HCT116 (cell line): Measurements from ENCODE around the gene ASB6. TPM values are rescaled to one million over a fixed set of nuclear protein-coding genes. Genes with fewer than 3 reads are reported as not detected.

Experiments used
- ATAC-seq: fragments of 200-7000 bp; cut with Tn5 transposase; 2 replicates; pipeline ENCODE4 v1.9.1; 2020; ENCODE audit warnings: mild to moderate bottlenecking, moderate library complexity
- BruUV-seq: library from RNA; stranded (reverse); fragments of 400-500 nt; replicated peaks from 2 replicates; lab custom pipeline; 2021; lab: Mats Ljungman, UMichigan
- CTCF ChIA-PET: fragments of 300-600 bp; sonication (Branson Sonifier 250); formaldehyde crosslinking; loops from one replicate; lab custom pipeline; 2021; ENCODE audit warnings: antibody characterized with exemption; lab: Charles Lee
- POLR2A ChIA-PET: fragments of 300-600, 350-600 bp; sonication (Branson Sonifier 250); formaldehyde crosslinking; loops from one replicate; lab custom pipeline; 2021; ENCODE audit warnings: antibody characterized with exemption; lab: Charles Lee
- RAD21 ChIA-PET, 2 experiments: fragments of 300-600 bp; sonication (Branson Sonifier 250); formaldehyde crosslinking; loops; one replicate each; lab custom pipeline; 2023; ENCODE audit warnings: low total read pairs in 2 of 2; ENCODE audit not compliant: uncharacterized antibody in 2 of 2, unreplicated experiment in 2 of 2, low non-redundant PET in 1 of 2; lab: Charles Lee
- DNase-seq: peaks from one replicate; pipeline ENCODE4 v3.0.0-alpha.2; 2010; ENCODE audit warnings: low read depth, low spot score
- H2AFZ ChIP-seq: fragments of 200-600 bp; shearing (Covaris generic), sonication (generic); 2 replicates; pipeline ENCODE4 v1.6.1; 2017; ENCODE audit warnings: low read depth, mixed run types, mixed read lengths, antibody characterized with exemption, low read length; ENCODE audit not compliant: poor library complexity, severe bottlenecking
- H3K27ac ChIP-seq: 2 replicates; pipeline ENCODE4 v1.5.1; 2012; ENCODE audit warnings: low read depth, low read length
- H3K27me3 ChIP-seq: fragments of 200-600 bp; sonication (generic); 2 replicates; pipeline ENCODE4 v1.6.1; 2016; ENCODE audit warnings: mixed run types, low read length, mixed read lengths; ENCODE audit not compliant: insufficient read depth
- H3K36me3 ChIP-seq, 2 experiments: fragments of 200-500 bp in 1 of 2; fragments of 200-600 bp in 1 of 2; sonication (Bioruptor generic) in 1 of 2; sonication (generic) in 1 of 2; 2 replicates each; pipeline versions ENCODE4 v1.5.1 to v1.6.1; 2014 to 2016; ENCODE audit warnings: low read length in 2 of 2, inconsistent platforms in 1 of 2, mixed read lengths in 1 of 2, mixed run types in 1 of 2; ENCODE audit not compliant: insufficient read depth in 2 of 2, control insufficient read depth in 1 of 2
- H3K4me1 ChIP-seq, 2 experiments: fragments of 200-600 bp in 1 of 2; sonication (generic) in 1 of 2; 2 replicates each; pipeline versions ENCODE4 v1.5.1 to v1.6.1; 2012 to 2017; ENCODE audit warnings: low read length in 2 of 2, inconsistent platforms in 1 of 2, mild to moderate bottlenecking in 1 of 2, mixed read lengths in 1 of 2, mixed run types in 1 of 2, moderate library complexity in 1 of 2; ENCODE audit not compliant: insufficient read depth in 2 of 2, control insufficient read depth in 1 of 2
- H3K4me2 ChIP-seq: fragments of 200-600 bp; sonication (generic); 2 replicates; pipeline ENCODE4 v1.6.1; 2017; ENCODE audit warnings: mixed run types, low read length, mixed read lengths
- H3K4me3 ChIP-seq, 2 experiments: fragments of 200-600 bp in 1 of 2; sonication (generic) in 1 of 2; replicated peaks in 1 of 2; 2 replicates each; pipeline ENCODE4 v1.5.1; 2011 to 2016; ENCODE audit warnings: low read length in 2 of 2, control low read depth in 1 of 2, low read depth in 1 of 2, mild to moderate bottlenecking in 1 of 2, mixed read lengths in 1 of 2, mixed run types in 1 of 2
- H3K79me2 ChIP-seq: fragments of 200-600 bp; sonication (generic); 2 replicates; pipeline ENCODE4 v1.6.1; 2017; ENCODE audit warnings: mild to moderate bottlenecking, mixed run types, low read length, moderate library complexity, mixed read lengths; ENCODE audit not compliant: insufficient read depth
- H3K9ac ChIP-seq: fragments of 200-600 bp; sonication (generic); 2 replicates; pipeline ENCODE4 v1.6.1; 2016; ENCODE audit warnings: low read length, mixed read lengths
- H3K9me2 ChIP-seq: fragments of 200-600 bp; sonication (generic), shearing (Covaris generic); 2 replicates; pipeline ENCODE4 v1.6.1; 2017; ENCODE audit warnings: mixed run types, mild to moderate bottlenecking, moderate library complexity; ENCODE audit not compliant: insufficient read depth
- H3K9me3 ChIP-seq, 2 experiments: fragments of 200-500 bp in 1 of 2; fragments of 200-600 bp in 1 of 2; sonication (Bioruptor generic) in 1 of 2; sonication (generic) in 1 of 2; 2 replicates each; pipeline ENCODE4 v1.6.1; 2014 to 2017; ENCODE audit warnings: low read length in 2 of 2, mixed read lengths in 2 of 2, inconsistent platforms in 1 of 2, low read depth in 1 of 2, mild to moderate bottlenecking in 1 of 2, mixed run types in 1 of 2, moderate library complexity in 1 of 2; ENCODE audit not compliant: control insufficient read depth in 1 of 2, insufficient read depth in 1 of 2
- H4K20me1 ChIP-seq: fragments of 200-600 bp; sonication (generic), shearing (Covaris generic); 2 replicates; pipeline ENCODE4 v1.6.1; 2017; ENCODE audit warnings: mixed run types, mild to moderate bottlenecking, moderate library complexity; ENCODE audit not compliant: insufficient read depth
- POLR2AphosphoS5 ChIP-seq: IDR thresholded peaks from 2 replicates; pipeline ENCODE4 v1.6.1; 2011; ENCODE audit warnings: mild to moderate bottlenecking, low read depth, low read length, moderate library complexity
- SP1 ChIP-seq: IDR thresholded peaks from 2 replicates; pipeline ENCODE4 v1.6.1; 2012; ENCODE audit warnings: low read depth
- SRF ChIP-seq: IDR thresholded peaks from 2 replicates; pipeline ENCODE4 v1.6.1; 2012; ENCODE audit warnings: low read depth
- YY1 ChIP-seq: IDR thresholded peaks from 2 replicates; pipeline ENCODE4 v1.6.1; 2011; ENCODE audit warnings: low read length, low read depth, moderate library complexity, mild to moderate bottlenecking; ENCODE audit not compliant: insufficient replicate concordance; ENCODE audit errors: extremely low read depth
- intact Hi-C: fragments of 100-400 bp; cut with micrococcal nuclease; formaldehyde crosslinking; loops from 2 replicates; pipeline ENCODE4 v1.10.0; 2022
- total RNA-seq: library from RNA; stranded (reverse); gene quantifications from one replicate; pipeline ENCODE4 v1.2.1, GENCODE V29; 2021; ENCODE audit not compliant: unreplicated experiment
- TF ChIP-seq, protein P1 (sequence below): IDR thresholded peaks from 2 replicates; pipeline ENCODE4 v1.6.1; 2012; ENCODE audit warnings: low read depth
- TF ChIP-seq, protein P2 (sequence below), 3 experiments: fragments of 200-600 bp in 1 of 3; sonication (generic) in 1 of 3; IDR thresholded peaks in 2 of 3; conservative IDR thresholded peaks in 1 of 3; 2 replicates each; pipeline ENCODE4 v1.5.1; 2012 to 2017; ENCODE audit warnings: low read depth in 2 of 3, low read length in 2 of 3, antibody characterized with exemption in 1 of 3, borderline replicate concordance in 1 of 3, control low read depth in 1 of 3, mild to moderate bottlenecking in 1 of 3, mixed read lengths in 1 of 3, mixed run types in 1 of 3, moderate library complexity in 1 of 3; ENCODE audit not compliant: insufficient read depth in 1 of 3
- TF ChIP-seq, protein P3 (sequence below): IDR thresholded peaks from 2 replicates; pipeline ENCODE4 v1.6.1; 2011; ENCODE audit warnings: mild to moderate bottlenecking, low read length, moderate library complexity; ENCODE audit not compliant: insufficient replicate concordance; ENCODE audit errors: extremely low read depth

The ASB6 gene
- total RNA-seq, 1 experiment from 2014 or later: 21.6 TPM

DNA sequence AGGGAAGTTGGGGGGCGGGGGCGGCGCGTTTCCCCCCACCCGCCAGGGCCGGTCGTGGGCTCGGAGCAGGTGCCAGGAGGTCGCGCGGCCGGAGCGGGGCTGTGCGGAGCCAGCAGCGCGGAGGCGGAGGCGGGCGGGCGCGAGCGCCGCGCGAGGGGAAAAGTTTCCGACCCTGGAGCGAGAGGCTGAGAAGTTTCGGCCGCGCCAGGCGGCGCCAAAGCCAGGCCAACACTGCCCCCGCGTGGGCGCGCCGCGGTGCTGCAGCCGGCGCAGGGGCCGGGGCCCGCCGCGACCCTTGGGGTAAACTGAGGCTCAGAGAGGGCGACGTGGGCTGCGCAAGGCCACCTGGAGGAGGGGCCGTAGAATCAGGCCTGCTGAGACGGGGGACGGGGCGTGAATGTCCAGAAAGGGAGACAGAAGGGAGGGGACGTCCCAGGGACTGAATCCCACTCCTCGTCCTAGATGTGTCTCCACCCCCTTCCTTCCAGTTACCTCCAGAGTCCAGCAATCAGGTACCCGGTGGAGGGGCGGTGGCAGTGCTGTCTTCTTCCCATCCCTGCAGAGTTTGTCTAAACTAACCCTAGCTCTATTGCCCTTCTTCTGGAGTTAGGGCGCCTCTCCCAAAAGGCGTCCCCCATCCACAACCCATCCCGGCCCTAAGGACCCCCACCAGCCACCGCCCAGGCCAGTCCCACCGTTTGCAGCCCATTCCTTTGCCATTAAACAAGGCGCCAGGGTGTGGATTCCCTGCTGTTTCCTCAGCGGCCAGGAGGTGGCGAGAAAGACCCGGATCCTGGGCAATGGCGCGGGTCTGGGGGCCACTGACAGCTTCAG is 31.3 kb downstream of the ASB6 start:
- H4K20me1 ChIP-seq: no peaks in the 10 kb centered on the region
- TF ChIP-seq SRF: no peak
- TF ChIP-seq, protein P1, sequence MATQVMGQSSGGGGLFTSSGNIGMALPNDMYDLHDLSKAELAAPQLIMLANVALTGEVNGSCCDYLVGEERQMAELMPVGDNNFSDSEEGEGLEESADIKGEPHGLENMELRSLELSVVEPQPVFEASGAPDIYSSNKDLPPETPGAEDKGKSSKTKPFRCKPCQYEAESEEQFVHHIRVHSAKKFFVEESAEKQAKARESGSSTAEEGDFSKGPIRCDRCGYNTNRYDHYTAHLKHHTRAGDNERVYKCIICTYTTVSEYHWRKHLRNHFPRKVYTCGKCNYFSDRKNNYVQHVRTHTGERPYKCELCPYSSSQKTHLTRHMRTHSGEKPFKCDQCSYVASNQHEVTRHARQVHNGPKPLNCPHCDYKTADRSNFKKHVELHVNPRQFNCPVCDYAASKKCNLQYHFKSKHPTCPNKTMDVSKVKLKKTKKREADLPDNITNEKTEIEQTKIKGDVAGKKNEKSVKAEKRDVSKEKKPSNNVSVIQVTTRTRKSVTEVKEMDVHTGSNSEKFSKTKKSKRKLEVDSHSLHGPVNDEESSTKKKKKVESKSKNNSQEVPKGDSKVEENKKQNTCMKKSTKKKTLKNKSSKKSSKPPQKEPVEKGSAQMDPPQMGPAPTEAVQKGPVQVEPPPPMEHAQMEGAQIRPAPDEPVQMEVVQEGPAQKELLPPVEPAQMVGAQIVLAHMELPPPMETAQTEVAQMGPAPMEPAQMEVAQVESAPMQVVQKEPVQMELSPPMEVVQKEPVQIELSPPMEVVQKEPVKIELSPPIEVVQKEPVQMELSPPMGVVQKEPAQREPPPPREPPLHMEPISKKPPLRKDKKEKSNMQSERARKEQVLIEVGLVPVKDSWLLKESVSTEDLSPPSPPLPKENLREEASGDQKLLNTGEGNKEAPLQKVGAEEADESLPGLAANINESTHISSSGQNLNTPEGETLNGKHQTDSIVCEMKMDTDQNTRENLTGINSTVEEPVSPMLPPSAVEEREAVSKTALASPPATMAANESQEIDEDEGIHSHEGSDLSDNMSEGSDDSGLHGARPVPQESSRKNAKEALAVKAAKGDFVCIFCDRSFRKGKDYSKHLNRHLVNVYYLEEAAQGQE: no peak
- no peak for TF ChIP-seq SP1
- TF ChIP-seq, protein P2, sequence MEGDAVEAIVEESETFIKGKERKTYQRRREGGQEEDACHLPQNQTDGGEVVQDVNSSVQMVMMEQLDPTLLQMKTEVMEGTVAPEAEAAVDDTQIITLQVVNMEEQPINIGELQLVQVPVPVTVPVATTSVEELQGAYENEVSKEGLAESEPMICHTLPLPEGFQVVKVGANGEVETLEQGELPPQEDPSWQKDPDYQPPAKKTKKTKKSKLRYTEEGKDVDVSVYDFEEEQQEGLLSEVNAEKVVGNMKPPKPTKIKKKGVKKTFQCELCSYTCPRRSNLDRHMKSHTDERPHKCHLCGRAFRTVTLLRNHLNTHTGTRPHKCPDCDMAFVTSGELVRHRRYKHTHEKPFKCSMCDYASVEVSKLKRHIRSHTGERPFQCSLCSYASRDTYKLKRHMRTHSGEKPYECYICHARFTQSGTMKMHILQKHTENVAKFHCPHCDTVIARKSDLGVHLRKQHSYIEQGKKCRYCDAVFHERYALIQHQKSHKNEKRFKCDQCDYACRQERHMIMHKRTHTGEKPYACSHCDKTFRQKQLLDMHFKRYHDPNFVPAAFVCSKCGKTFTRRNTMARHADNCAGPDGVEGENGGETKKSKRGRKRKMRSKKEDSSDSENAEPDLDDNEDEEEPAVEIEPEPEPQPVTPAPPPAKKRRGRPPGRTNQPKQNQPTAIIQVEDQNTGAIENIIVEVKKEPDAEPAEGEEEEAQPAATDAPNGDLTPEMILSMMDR (IDR thresholded peaks at IDR 0.05 in 2 of 3, conservative IDR thresholded peaks at IDR 0.05 in 1 of 3; ENCODE audit: borderline replicate concordance in 1 of 3, insufficient read depth in 1 of 3, low read depth in 2 of 3, low read length in 2 of 3): peak in 2 of 3 experiments; percentile 79 to 85; a peak in 4 of 6 replicates
- TF ChIP-seq, protein P3, sequence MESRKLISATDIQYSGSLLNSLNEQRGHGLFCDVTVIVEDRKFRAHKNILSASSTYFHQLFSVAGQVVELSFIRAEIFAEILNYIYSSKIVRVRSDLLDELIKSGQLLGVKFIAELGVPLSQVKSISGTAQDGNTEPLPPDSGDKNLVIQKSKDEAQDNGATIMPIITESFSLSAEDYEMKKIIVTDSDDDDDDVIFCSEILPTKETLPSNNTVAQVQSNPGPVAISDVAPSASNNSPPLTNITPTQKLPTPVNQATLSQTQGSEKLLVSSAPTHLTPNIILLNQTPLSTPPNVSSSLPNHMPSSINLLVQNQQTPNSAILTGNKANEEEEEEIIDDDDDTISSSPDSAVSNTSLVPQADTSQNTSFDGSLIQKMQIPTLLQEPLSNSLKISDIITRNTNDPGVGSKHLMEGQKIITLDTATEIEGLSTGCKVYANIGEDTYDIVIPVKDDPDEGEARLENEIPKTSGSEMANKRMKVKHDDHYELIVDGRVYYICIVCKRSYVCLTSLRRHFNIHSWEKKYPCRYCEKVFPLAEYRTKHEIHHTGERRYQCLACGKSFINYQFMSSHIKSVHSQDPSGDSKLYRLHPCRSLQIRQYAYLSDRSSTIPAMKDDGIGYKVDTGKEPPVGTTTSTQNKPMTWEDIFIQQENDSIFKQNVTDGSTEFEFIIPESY: peak; percentile 60
- TF ChIP-seq YY1: peak; percentile 78
- TF ChIP-seq POLR2AphosphoS5: 0 out of 2 replicates have a peak, but pooled peaks have one; percentile 36
- H3K4me2 ChIP-seq: peak overlapping the region; percentile 92
- no peaks in the 10 kb centered on the region for H3K9me2 ChIP-seq
- no peak overlapping the region for H2AFZ ChIP-seq
- DNase-seq: no peak
- H3K27me3 ChIP-seq: no peaks in the 10 kb centered on the region
- H3K9me3 ChIP-seq: no peaks in the 10 kb centered on the region
- BruUV-seq: no TSS peak
- ChIA-PET POLR2A (interaction anchor here (1.2 to 1.4 kb wide), 2 partner anchors 115 to 471 kb away, joined by 3 read pairs; no protein-coding TSS in a partner anchor), CTCF (interaction anchor here (0.7 to 2.4 kb wide), 6 partner anchors 15 to 479 kb away, joined by 3 to 16 read pairs (median 4); partner anchors contain the start of genes IER5L and NTMT1), RAD21 (interaction anchor here in 1 of 2 experiments (0.9 kb wide), 1 partner anchor 479 kb away, joined by 4 read pairs; no protein-coding TSS in a partner anchor)
- H3K4me1 ChIP-seq: peaks cover 63 to 87% of the 10 kb centered on the region in 2 experiments
- intact Hi-C loops: loop anchor here (1.0 to 5.0 kb wide), 4 partner anchors 122 to 471 kb away; no protein-coding TSS in a partner anchor
- no peaks in the 10 kb centered on the region; the same call in 1 of the 2 replicates for H3K79me2 ChIP-seq
- H3K36me3 ChIP-seq: no peaks in the 10 kb centered on the region
- H3K4me3 ChIP-seq: peak overlapping the region; percentile 51 to 64
- peak overlapping the region; percentile 83 for H3K9ac ChIP-seq
- H3K27ac ChIP-seq: peak overlapping the region; percentile 96
- peak; percentile 43 for ATAC-seq
